ENCODE measurements around the gene SPATS2. TPM values are rescaled to one million over a fixed set of nuclear protein-coding genes. Genes with fewer than 3 reads are reported as not detected.
"Not testable (repeated sequence)": the region's sequence is repeated elsewhere in the genome, so short reads cannot be mapped to it uniquely, and the experiment has no call there.

Gene SPATS2
- total RNA-seq, 4 donors from 2014 or later: 24.7 to 37.8 (median 30.1) TPM

- Histone ChIP-seq H3K4me1 (peaks cover 4 to 5% of the 10 kb centered on the region in 2 donors), H3K27ac (no peak overlapping the region), H3K36me3 (no peaks in the 10 kb centered on the region), H3K9me3 (no peaks in the 10 kb centered on the region), H3K27me3 (no peaks in the 10 kb centered on the region), H3K4me3 (replicated peaks in 1 of 3) (no peak overlapping the region)
- TF ChIP-seq POLR2A (IDR thresholded peaks at IDR 0.05): no peak
- no peak for TF ChIP-seq CTCF (IDR thresholded peaks at IDR 0.05)
- no peak for DNase-seq
- intact Hi-C loops (cut with DNase I): no loop called here
These were observed 138.4 kb downstream of the SPATS2 start for GRCh38 chr12:49505672-49506071.

- intact Hi-C loops (cut with DNase I): no loop called here
- Histone ChIP-seq H3K27ac (no peak overlapping the region), H3K36me3 (no peaks in the 10 kb centered on the region), H3K4me3 (replicated peaks in 1 of 3) (no peak overlapping the region), H3K27me3 (no peaks in the 10 kb centered on the region), H3K4me1 (peaks cover 5 to 10% of the 10 kb centered on the region in 2 donors), H3K9me3 (no peaks in the 10 kb centered on the region)
- WGBS, 2 donors: 91 to 95% methylated on average over 4 of the region's 4 CpGs
- no peak for DNase-seq
- no peak for TF ChIP-seq CTCF (IDR thresholded peaks at IDR 0.05)
- no peak for TF ChIP-seq POLR2A (IDR thresholded peaks at IDR 0.05)
These were observed 139.9 kb downstream of the SPATS2 start for GRCh38 chr12:49507139-49507538.

- H3K27me3 ChIP-seq; H3K36me3 ChIP-seq; DNase-seq; H3K27ac ChIP-seq; intact Hi-C loops (cut with DNase I); H3K4me3 ChIP-seq (replicated peaks in 1 of 3); H3K9me3 ChIP-seq; H3K4me1 ChIP-seq: not testable (repeated sequence)
- WGBS, 2 donors: 94 to 96% methylated on average over 8 of the region's 8 CpGs
These were observed 142.4 kb downstream of the SPATS2 start for GRCh38 chr12:49509681-49510080.

GRCh38 chr12:49511410-49511809 lies 144.1 kb downstream of the SPATS2 start:
- intact Hi-C loops (cut with DNase I): no loop called here
- no peaks in the 10 kb centered on the region for H3K9me3 ChIP-seq
- DNase-seq: no peak
- H3K36me3 ChIP-seq: no peaks in the 10 kb centered on the region
- H3K4me1 ChIP-seq: peaks cover 0 to 15% of the 10 kb centered on the region in 2 donors
- H3K4me3 ChIP-seq (replicated peaks in 1 of 3): no peak overlapping the region
- H3K27me3 ChIP-seq: no peaks in the 10 kb centered on the region
- TF ChIP-seq CTCF (IDR thresholded peaks at IDR 0.05) (no peak), POLR2A (IDR thresholded peaks at IDR 0.05) (no peak)
- no peak overlapping the region for H3K27ac ChIP-seq

GRCh38 chr12:49512546-49512945 lies 145.3 kb downstream of the SPATS2 start:
- H3K4me3 ChIP-seq (replicated peaks in 1 of 3): no peak overlapping the region
- no peaks in the 10 kb centered on the region for H3K27me3 ChIP-seq
- DNase-seq: no peak
- 95 to 100% methylated on average over 1 of the region's 1 CpG for WGBS, 2 donors
- no peaks in the 10 kb centered on the region for H3K36me3 ChIP-seq
- no peaks in the 10 kb centered on the region for H3K9me3 ChIP-seq
- peaks cover 0 to 15% of the 10 kb centered on the region in 2 donors for H3K4me1 ChIP-seq
- TF ChIP-seq CTCF (IDR thresholded peaks at IDR 0.05) (no peak), POLR2A (IDR thresholded peaks at IDR 0.05) (no peak)
- intact Hi-C loops (cut with DNase I): loop anchor here (2.0 kb wide), 1 partner anchor 152 kb away; no protein-coding TSS in a partner anchor
- H3K27ac ChIP-seq: no peak overlapping the region

- H3K4me1 ChIP-seq: peaks cover 0 to 15% of the 10 kb centered on the region in 2 donors
- H3K9me3 ChIP-seq: no peaks in the 10 kb centered on the region
- peak; percentile 34 to 51 for DNase-seq
- no peak overlapping the region for H3K27ac ChIP-seq
- no peak overlapping the region for H3K4me3 ChIP-seq (replicated peaks in 1 of 3)
- no peak for TF ChIP-seq CTCF (IDR thresholded peaks at IDR 0.05)
- no peak for TF ChIP-seq POLR2A (IDR thresholded peaks at IDR 0.05)
- intact Hi-C loops (cut with DNase I): no loop called here
- no peaks in the 10 kb centered on the region for H3K36me3 ChIP-seq
- WGBS, 2 donors: 53 to 67% methylated on average over 5 of the region's 5 CpGs
- no peaks in the 10 kb centered on the region for H3K27me3 ChIP-seq
These were observed 148.0 kb downstream of the SPATS2 start for GRCh38 chr12:49515266-49515665.

Data from thyroid gland (tissue), 4 donors.